Bone marrow (tissue), 2 donors: ENCODE results near the gene MAVS.
"Not testable (repeated sequence)": the region's sequence is repeated elsewhere in the genome, so short reads cannot be mapped to it uniquely, and the experiment has no call there.

ENCODE experiments used
- DNase-seq, 2 donors: peaks; one replicate each; lab custom pipeline; 2025; lab: John Stamatoyannopoulos, UW

Gene MAVS

DNA sequence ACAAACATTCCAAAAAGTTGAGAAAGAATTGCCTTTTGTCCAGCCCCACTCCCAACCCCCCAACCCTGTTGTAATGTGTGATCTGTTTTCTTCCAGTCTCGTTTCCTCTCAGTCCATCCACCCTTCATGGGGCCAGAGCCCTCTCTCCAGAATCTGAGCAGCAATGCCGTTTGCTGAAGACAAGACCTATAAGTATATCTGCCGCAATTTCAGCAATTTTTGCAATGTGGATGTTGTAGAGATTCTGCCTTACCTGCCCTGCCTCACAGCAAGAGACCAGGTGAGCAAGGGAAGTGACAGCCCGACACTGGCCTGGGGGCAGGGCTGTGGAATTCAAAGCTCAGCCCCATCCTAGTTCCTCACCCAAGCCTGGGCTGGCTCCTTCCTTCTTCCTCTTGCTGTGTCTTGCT is 7.8 kb downstream of the MAVS start:
- no peak for DNase-seq

GRCh38 chr20:3857405-3857804 is 10.8 kb downstream of the MAVS start:
- DNase-seq, result no peak

DNA sequence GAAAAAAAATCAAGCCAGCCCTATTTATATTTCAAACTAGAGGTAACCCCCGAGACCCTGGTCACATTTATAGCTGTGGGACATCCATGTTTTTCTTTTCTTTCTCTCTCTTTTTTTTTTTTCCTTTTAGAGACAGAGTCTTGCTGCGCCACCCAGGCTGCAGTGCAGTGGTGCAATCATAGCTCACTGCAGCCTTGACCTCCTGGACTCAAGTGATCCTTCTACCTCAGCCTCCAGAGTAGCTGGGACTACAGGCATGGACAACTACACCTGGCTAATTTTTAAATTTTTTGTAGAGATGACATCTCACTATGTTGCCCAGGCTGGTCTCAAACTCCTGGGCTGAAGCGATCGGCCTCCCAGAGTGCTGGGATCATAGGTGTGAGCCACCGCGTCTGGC is 12.1 kb downstream of the MAVS start:
- no peak for DNase-seq

- DNase-seq, result no peak
Measured at GRCh38 chr20:3861191-3861590, 14.6 kb downstream of the MAVS start.

DNA sequence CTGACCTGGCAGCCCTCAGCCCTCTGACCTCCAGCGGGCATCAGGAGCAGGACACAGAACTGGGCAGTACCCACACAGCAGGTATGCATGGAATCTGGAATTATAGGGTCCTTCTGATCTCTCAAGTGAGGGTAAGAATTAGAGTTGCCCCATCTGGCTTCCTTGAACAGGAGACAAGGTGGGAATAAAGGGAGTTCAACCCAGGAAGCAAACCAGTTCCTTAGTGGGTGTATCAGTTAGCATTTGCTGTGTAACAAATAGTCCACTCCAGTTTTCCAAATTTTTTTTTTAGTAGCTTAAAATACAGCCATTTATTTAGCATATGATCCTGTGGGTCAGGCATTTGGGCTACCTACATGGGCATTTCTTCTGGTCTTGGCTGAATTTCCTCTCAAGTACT is 15.7 kb downstream of the MAVS start:
- no peak for DNase-seq

GRCh38 chr20:3863317-3863716 is 16.7 kb downstream of the MAVS start:
- DNase-seq, result no peak

- no peak for DNase-seq
Measured at GRCh38 chr20:3864518-3864917, 17.9 kb downstream of the MAVS start.

GRCh38 chr20:3865152-3865886 is 18.7 kb downstream of the MAVS start:
- DNase-seq, result no peak

DNA sequence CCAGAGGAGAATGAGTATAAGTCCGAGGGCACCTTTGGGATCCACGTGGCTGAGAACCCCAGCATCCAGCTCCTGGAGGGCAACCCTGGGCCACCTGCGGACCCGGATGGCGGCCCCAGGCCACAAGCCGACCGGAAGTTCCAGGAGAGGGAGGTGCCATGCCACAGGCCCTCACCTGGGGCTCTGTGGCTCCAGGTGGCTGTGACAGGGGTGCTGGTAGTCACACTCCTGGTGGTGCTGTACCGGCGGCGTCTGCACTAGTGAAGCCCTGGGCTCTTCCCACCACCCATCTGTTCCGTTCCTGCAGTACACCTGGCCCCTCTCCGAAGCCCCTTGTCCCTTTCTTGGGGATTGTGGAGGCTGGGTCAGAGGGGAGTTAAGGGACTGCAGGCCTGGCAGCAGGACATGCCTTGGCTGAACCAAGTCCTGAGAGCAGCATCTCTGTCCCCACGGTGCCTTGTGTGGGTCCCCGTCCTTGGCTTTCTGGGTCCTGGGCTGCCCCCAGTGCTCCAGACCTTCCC is 19.3 kb downstream of the MAVS start:
- no peak for DNase-seq

DNA sequence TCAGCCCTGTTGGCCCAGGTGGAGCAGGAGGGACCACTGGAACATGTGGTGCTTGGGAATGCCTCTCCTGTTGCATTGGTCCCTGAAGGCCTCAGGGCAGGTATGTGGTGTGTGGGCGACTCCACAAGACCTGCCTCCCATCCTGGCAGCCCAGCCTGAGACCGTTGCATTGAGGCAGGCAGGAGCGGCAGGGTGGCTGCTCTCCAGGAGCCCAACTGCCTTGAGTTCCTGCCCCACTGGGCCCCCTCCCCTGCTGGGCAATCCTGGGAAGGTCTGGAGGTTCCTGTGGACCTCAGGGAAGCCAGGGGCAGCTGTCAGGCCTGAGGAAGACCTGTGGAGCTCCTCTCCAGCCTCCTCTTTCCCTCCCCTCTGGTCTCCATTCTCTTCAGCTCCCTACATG is 19.8 kb downstream of the MAVS start:
- DNase-seq, result no peak

DNA sequence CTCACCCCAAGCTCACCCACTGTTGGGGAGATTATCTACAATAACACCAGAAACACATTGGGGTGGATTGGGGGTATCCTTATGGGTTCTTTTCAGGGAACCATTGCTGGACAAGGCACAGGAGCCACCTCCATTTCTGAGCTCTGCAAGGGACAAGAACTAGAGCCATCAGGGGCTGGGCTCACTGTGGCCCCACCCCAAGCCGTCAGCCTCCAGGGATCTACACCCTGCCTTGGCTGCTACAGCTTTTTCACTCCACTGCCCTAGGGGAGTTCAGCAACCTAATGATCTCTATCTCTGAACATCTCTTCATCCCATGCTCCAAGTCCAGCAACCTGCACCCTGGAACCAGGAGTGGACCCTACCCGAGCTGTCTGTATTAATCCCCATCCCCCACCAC is 21.2 kb downstream of the MAVS start:
- no peak for DNase-seq

DNA sequence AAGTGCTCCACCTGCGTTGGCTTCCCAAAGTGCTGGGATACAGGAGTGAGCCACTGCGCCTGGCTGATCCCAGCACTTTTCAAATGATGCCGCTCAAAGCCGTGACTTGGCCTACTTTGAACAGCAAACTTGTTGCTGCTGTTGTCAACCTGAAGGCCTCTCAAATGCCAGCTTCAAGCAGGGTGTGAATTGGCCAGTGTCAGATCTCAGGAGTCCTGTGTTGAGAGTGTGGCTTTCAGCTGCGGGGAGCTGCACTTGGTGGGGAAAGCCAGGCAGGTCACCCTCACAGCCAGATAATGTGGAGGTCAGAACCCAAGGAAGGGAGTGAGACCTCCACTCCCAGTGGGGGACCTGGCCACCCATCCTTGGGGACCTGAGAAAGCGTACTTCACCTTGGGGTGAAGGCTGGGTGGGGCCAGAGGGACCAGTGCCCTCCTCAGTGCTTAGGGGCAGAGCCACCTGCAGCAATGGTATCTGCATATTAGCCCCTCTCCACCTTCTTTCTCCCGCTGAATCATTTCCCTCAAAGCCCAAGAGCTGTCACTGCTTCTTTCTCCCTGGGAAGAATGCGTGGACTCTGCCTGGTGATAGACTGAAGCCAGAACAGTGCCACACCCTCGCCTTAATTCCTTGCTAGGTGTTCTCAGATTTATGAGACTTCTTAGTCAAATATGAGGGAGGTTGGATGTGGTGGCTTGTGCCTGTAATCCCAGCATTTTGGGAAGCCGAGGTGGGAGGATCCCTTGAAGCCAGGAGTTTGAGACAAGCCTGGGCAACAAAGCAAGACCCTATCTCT is 23.4 kb downstream of the MAVS start:
- DNase-seq, result no peak

DNA sequence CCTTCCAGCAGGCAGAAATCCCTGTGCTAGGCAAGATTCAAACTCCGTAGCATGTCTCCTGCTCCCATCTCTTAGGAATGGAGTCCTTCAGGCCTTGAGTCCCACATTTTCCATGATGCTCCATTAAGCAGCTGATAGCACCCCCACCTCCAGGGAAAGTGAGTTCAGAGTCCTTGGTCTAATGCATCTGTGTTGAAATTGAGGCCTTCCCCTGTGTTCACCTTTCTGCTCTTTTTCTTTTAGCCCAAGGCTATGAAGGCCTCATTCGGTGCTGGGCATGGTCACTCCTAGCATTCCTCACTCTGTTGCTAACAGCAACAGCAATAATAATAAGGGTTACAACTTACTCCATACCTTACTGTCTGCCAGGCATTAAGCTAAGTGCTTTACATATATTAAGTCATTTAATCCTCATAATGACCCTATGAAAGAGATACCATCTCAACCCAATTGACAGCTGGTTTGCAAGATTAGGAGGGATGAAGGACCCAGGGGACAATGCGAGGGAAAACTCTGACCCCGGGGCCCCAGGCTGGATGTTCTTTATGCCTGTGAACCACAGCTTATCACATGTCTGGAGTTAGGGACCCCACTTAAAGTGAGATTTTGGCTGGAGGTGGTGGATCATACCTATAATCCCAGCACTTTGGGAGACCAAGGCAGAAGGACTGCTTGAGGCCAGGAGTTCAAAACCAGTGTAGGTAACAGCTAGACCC is 25.1 kb downstream of the MAVS start:
- DNase-seq, result no peak

GRCh38 chr20:3873507-3873906 is 26.9 kb downstream of the MAVS start:
- DNase-seq, result no peak

DNA sequence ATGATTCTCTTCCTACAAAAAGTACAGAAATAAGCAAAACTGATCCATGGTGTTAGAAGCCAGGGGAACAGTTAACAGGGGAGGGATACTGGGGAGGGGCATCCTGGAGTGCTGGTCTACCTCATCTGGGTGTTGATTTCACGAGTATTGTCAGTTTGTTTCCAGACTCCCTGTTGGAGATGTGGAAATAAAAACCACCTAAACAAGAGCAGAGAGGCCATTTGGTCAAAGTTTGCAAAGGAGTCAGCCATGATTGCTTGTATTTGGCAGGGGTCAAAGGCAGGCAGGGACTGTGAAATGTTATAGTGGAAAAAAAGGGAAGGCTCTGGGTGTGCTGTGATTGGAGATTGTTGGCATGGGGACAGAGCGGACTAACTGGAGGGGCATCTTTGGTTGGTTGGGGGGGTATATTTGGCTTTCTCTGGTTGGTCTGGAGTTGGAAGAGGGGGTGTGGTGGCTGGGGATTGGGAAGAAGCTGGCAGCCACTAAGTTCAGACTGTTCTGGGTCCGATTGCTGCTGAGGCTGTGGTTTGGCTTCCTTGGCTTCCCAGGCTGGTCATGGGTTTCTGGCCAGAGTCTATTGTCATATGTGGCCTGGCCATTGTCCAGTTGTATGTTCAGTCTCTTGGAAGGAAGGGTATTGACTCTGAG is 27.7 kb downstream of the MAVS start:
- no peak for DNase-seq

DNA sequence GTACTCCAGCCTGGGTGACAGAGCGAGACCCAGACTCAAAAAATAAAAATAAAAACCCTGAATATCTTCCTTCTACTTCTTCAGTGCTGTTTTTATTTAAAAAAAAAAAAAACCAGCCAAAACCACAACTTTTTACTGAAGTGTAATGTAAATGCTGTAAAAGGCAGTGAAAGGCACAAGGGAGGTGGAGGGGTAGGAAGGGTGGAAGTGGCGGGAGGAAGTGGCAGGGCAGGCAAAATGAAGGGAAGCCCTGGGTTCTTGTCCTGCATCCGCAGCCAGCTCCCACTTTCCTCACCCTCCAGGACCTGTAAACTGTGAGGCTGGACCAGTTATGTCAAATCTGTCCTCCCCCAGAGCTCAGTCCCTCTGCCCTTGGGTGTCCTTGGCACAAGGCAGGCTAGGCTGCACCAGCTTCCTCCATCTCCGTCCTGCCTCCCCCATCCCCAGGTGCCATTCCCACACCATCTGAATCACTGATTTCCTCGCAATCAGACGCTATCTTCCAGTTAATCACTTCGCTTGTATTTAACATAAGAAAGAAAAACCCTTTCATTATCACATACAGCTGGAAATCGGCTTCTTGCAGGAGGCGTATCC is 28.8 kb downstream of the MAVS start:
- DNase-seq, result no peak

DNA sequence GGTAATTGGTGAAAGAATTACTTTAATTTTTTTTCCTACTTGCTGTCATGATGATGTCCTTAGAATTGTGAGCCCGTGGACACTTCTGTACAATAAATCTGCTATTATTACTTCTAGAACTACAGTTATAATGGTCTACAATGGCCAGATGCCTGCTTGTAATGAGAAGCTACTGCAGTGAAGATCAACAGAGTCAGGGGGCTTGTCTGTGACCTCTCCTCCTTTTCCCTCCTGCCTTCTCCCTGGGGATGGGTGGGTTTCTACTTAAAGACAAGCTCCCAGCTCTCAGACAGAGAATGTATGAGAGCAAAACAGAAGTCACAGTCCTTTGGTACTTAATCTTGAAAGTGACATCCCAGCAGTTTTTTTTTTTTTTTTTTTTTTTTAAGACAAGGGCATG is 29.4 kb downstream of the MAVS start:
- DNase-seq, result no peak

GRCh38 chr20:3876676-3877075 is 30.0 kb downstream of the MAVS start:
- no peak for DNase-seq

GRCh38 chr20:3878921-3879274 is 32.3 kb downstream of the MAVS start:
- DNase-seq, result not testable (repeated sequence)

GRCh38 chr20:3885715-3886114 is 39.1 kb downstream of the MAVS start:
- DNase-seq, result no peak

DNA sequence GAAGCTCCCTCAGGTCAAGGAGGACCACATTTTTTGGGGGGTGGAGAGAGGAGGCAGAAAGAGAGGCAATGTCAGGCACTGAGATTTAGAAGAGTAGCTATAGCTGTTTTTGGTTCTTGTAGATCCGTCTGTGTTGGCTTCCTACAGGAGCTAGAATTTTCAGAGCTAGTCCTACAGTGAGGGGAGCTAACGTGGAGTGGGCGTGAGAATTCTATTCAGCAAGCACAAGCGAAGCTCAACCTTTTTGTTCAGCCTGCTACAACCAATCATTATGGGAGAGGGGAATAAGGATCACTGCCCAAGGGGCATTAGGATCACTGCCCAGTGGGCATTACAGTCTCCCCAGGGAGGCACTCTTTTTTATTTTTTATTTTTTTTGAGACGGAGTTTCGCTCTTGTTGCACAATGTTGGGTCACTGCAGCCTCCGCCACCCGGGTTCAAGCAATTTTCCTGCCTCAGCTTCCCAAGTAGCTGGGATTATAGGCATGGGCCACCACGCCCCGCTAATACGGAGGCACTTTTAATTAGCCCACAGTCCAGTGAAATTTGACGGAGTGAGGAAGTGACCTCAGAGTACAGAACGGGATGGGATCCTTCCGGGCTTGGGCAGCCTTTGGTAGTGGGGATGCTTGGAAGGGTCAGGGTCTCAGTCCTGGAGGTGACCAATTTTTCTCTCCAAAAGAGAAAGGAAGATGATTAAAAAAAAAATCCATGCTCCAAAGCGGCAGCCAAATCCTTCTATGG is 41.4 kb downstream of the MAVS start:
- DNase-seq, result no peak
